Liver (tissue), 3 donors: ENCODE measurements around the gene SLMAP.

Experiments
- FOXA1 ChIP-seq: IDR thresholded peaks from 2 replicates; pipeline ENCODE4 v1.6.1; 2016; ENCODE audit warnings: antibody characterized with exemption
- JUND ChIP-seq, 2 donors: IDR thresholded peaks; 2 replicates each; pipeline ENCODE4 v1.6.1; 2016; ENCODE audit warnings: antibody characterized with exemption in 2 of 2
- SP1 ChIP-seq: IDR thresholded peaks from 2 replicates; pipeline ENCODE4 v1.6.1; 2018; ENCODE audit warnings: antibody characterized with exemption, mild to moderate bottlenecking
- TF ChIP-seq, protein P1 (sequence below): fragments of 150-350 bp; IDR thresholded peaks from 2 replicates; pipeline ENCODE4 v1.5.1; 2017; ENCODE audit warnings: improper control_type of control experiment, low read depth, low read length; ENCODE audit not compliant: missing input control
- TF ChIP-seq, protein P2 (sequence below): IDR thresholded peaks from 2 replicates; pipeline ENCODE4 v1.6.1; 2016; ENCODE audit warnings: antibody characterized with exemption
- donor health status: healthy.
- donor health status: healthy.

DNA sequence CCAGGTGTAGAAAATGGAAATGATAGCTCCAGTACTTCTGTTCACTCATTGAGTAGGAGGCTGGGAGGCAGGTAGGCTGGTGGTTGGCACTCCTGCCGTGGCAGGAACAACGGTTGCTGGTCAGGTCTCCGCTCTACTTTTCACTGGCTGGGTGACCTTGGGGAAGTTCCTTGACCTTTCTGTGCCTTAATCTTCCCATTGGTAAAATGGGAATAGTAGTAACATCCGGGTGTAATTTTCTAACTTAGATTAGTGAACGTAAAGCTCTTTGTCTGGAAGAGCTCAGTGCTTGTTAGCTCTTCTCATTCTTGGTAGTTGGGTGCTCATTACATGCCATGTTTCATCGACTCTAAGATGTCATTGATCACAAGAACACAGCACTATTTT, 206.3 kb downstream of the SLMAP start:
- TF ChIP-seq, protein P1, sequence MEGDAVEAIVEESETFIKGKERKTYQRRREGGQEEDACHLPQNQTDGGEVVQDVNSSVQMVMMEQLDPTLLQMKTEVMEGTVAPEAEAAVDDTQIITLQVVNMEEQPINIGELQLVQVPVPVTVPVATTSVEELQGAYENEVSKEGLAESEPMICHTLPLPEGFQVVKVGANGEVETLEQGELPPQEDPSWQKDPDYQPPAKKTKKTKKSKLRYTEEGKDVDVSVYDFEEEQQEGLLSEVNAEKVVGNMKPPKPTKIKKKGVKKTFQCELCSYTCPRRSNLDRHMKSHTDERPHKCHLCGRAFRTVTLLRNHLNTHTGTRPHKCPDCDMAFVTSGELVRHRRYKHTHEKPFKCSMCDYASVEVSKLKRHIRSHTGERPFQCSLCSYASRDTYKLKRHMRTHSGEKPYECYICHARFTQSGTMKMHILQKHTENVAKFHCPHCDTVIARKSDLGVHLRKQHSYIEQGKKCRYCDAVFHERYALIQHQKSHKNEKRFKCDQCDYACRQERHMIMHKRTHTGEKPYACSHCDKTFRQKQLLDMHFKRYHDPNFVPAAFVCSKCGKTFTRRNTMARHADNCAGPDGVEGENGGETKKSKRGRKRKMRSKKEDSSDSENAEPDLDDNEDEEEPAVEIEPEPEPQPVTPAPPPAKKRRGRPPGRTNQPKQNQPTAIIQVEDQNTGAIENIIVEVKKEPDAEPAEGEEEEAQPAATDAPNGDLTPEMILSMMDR = no peak
- no peak for TF ChIP-seq JUND (IDR thresholded peaks at IDR 0.05)
- no peak for TF ChIP-seq FOXA1
- TF ChIP-seq SP1 = no peak
- TF ChIP-seq, protein P2, sequence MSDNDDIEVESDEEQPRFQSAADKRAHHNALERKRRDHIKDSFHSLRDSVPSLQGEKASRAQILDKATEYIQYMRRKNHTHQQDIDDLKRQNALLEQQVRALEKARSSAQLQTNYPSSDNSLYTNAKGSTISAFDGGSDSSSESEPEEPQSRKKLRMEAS = no peak
